GM18951 (cell line): ENCODE data around the gene SYNE1.
"Not testable (repeated sequence)": the region's sequence is repeated elsewhere in the genome, so short reads cannot be mapped to it uniquely, and the experiment has no call there.

ENCODE experiments used
- POLR2A ChIP-seq: IDR thresholded peaks from 4 replicates; pipeline ENCODE4 v1.6.1; 2011; ENCODE audit warnings: mild to moderate bottlenecking; ENCODE audit not compliant: insufficient read length, insufficient read depth; ENCODE audit errors: extremely low read depth
- in situ Hi-C: fragments of 300-500 bp; cut with MboI; formaldehyde crosslinking; loops from one replicate; pipeline ENCODE4 v1.12.0; 2022; ENCODE audit warnings: low sequenced_read_pairs, mixed read lengths, inconsistent platforms; ENCODE audit not compliant: unreplicated experiment

SYNE1 gene

DNA sequence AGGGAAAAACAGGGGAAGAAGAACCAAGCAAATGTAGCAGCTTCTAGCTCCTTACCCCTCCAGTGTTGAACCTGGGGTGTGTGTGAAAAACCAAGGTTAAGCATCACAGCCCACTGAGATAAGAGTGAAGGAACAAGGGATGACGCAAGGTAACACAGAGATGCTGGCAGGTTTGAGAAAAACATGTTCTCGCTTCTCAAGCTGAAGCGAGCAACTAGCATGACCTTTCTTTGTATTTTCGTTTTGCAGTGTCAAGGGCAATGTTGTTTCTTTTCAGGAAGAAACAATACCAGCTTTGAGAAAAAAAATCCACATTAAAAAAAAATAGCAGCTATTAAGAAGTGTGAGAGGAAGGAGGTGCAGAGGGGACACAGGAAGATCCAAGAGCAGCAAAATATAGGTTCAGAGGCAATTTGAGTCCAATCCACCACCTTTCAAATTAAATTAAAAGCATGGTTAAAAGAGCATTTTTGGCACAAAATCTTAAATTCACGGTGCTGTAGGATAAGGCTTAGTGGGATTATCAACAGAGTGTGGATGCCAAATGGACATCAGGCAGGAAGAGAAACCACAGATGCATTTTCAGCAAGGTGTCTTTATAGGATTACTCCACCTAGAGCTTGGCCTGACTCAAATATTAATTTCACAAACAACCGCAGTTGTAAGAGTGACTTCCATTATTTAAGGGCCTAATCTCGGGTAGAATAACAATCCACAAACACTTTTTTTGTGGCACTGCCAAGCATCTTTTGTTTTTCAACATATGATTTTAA is 70.9 kb downstream of the SYNE1 start:
- TF ChIP-seq POLR2A = no peak
- in situ Hi-C loops = no loop called here

DNA sequence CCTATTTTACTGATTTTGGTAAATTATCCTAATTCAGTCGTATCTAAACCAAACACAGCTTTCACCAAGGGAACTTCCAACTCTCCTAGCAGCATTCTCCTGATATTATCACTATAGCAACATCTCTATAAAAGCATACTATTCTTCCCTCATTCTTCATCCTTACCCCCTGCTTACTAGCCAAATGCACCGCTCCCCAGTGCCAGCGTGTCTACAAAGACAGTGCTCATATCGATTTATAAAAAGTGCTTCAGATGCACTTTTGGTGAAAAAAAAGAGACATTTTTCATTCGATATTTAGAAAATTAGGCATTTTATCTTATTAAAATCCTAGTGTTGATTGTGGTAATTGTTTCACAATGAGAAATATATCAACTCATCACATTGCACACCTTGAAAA is 74.0 kb downstream of the SYNE1 start:
- TF ChIP-seq POLR2A = no peak
- in situ Hi-C loops = no loop called here

DNA sequence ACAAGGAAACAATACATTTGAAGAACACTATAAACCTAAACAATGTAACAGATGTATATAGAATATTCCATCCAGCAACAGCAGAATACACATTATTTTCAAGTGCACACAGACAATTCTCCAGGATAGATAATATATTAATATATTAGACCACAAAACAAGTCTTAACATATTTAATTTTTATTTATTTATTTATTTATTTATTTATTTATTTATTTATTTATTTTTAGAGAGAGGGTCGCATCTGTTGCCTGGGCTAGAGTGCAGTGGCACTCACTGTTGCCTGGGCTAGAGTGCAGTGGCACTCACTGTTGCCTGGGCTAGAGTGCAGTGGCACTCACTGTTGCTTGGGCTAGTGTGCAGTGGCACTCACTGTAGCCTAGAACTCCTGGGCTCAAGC is 78.4 kb downstream of the SYNE1 start:
- in situ Hi-C loops = not testable (repeated sequence)

DNA sequence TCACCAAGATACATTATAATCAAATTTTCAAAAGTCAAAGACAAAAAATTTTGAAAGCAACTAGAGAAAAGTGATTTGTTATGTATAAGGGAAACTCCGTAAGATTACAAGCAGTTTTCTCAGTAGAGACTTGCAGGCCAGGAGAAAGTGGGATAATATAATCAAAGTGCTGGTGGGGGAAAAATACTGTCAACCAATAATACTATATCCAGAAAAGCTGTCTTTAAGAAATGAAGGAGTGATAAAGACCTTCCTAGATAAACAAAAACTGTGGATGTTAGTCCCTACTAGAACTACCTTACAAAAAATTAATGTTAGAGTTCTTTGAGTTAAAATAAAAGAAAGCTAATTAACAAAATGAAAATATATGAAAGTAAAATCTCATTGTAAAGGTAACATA is 79.7 kb downstream of the SYNE1 start:
- in situ Hi-C loops = no loop called here
- TF ChIP-seq POLR2A = no peak

DNA sequence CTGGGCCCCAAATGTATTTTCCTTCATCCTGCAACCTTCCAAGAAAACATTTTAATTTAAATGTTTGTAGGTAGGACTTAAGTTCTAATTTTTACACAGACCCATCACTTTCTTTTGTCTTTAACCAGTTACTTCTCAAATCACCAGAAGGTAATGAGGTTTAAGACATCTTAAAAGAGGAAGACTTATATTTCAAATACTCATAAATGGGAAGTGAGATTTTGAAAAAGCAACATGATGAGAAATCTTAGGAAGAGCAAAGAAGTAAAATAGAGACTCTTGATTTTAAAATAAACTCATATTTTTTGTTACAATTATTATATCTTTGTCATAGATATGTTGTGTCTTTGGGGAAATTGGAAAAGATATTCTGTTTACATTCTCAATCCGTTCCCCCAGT is 82.3 kb downstream of the SYNE1 start:
- TF ChIP-seq POLR2A = no peak
- in situ Hi-C loops = no loop called here

DNA sequence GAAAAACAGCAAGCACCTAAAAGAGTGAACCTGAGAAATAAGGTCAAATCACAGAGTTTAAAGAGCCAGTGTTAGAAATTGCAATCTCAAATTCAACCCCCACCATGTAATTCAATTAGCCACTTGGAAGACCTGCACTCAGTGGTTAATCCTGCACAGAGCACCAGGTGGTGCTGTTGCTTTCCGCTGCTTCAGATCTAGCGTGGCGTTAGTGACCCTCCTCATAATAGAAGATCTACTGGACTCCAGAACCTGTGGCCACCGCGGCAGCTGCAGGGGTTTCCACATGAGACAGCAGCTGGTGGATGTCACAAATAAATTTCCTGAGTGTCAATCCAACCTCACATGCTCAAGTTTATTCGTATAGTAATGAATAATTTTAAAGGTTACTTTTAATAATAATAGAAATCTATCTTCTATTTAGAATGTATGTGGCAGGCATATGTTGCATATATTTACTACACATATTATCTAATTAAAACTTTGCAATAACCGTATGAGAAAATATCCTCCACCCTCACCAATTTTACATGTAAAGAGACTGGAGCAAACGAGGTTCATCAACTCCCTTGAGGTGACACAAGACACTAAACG is 84.4 kb downstream of the SYNE1 start:
- in situ Hi-C loops = no loop called here
- TF ChIP-seq POLR2A = no peak

DNA sequence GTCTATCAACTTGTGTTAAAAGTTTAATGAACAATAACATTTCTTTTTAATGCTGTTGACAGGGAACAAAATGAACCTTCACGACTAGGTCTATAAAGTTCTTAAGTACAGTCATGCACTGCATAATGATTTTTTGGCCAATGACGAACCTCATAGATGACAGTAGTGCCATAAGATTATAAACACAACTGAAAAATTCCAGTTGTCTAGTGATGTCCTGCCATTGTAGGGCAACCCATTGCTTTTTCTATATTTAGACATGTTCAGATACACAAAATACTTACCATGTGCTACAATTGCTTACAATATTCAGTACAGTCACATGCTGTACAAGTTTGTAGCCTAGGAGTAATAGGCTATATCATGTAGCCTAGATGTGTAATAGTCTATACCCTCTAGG is 93.6 kb downstream of the SYNE1 start:
- no peak for TF ChIP-seq POLR2A
- in situ Hi-C loops = no loop called here

DNA sequence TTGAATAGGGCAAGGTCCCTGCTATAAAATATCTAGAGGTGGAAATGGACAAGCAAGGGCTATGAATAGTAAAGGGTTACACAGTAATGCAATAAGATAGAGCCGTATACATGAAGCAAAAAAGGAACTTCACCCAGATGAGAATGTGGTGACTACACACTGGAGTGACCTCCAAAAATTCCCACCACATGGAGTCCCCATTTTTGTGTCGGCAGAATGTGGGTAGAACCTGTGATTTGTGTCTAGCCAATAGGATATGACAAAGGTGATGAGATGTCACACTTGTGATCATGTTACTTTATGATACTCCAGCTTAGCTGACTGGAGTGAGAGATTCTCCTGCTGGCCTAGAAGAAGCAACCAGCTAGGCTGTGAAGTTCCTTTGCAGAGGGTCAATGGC is 96.8 kb downstream of the SYNE1 start:
- in situ Hi-C loops = no loop called here
- TF ChIP-seq POLR2A = no peak

DNA sequence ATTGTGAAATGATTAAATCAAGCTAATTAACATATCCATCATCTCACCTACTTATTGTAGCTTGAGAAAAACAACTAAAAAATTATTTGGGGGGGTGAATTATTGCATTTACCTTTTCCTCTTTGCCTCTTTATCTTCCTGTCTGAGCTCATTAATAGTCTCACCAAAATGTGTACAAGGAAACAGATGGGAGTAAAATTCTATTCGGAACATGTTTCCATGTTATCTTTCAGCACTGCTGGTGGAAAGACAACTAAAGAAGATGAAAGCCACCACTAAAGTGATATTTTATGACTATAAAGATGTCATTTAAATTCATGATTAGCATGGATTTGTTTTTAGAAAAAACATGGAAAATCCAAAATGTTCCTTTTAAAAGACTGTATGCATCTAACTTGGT is 102.6 kb downstream of the SYNE1 start:
- in situ Hi-C loops = no loop called here
- TF ChIP-seq POLR2A = no peak

DNA sequence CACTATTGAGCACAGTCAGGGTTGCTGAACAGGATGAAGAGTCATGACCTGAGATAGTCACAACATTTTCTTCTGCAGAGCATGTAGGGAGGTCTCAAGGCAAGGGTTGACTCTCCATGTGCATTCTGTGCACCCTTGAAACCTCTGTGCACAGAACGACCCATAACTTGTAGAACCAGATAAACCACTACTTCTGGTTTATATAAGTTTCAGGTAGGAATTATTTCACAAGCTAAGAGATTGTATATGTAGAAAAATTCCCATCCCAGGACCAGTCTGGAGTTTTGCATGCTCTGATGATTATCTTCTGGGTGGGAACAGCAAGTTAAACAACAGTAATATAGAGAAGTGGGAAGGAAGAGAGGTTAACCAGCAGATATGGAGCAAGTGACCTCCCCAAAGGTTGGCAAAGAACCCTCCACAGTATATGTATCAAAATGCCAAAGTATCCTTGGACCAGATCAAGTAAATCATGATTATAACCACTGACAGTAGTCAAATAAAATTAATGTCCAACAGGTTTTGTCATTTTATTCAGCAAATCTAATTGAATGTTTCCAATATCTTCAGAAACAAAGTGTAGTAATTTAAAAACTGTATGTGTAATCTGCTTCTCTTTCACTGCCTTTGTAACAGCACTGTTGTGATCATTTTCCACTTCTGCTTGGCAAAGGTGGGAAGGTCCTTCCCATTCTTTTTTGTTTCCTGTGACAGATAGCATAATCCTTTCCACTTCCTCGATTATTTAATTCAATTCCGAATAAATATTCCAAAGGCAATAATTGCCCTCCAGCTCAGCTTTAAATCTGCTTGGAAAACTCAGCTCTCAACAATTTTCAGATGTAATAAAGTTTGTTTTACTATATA is 104.4 kb downstream of the SYNE1 start:
- TF ChIP-seq POLR2A = no peak
- in situ Hi-C loops = no loop called here

DNA sequence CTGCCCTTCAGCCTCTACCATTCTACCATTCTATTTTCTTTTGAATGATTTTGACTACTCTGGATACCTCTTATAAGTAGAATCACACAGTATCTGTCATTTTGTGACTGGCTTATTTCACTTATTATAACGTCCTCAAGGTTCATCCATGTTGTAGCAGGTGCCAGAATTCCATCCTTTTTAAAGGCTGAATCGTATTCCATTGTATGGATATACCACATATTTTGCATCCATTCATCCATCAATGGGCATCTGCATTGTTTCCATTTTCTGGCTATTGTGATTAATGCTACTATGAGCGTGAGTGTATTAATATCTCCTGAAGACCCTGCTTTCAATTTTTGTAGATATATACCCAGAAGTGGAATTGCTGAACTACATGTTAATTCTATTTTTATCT is 105.5 kb downstream of the SYNE1 start:
- no peak for TF ChIP-seq POLR2A
- in situ Hi-C loops = no loop called here

DNA sequence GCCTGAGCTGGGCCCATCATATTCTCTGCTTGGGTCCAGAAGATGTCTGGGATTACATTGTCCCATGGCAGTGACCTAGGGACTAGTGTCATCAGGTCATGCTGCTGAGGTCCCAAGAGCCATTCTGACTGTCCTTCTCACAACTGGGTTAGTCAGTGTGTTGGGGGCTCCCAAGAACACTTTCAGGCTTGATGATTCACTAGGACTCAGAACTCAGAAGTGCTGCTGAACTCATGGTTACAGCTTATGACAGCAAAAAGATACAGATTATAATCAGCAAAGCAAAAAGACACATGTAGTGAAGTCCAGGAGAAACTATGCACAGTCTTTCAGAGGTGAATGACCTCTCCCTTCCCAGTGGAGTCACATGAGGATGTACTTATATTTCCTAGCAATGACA is 107.8 kb downstream of the SYNE1 start:
- TF ChIP-seq POLR2A = no peak

DNA sequence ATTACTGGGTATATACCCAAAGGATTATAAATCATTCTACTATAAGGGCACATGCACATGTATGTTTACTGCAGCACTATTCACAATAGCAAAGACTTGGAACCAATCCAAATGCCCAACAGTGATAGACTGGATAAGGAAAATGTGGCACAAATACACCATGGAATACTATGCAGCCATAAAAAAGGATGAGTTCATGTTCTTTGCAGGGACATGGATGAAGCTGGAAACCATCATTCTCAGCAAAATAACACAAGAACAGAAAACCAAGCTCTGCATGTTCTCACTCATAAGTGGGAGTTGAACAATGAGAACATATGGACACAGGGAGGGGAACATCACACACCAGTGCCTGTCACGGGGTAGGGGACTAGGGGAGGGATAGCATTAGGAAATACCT is 123.0 kb downstream of the SYNE1 start:
- in situ Hi-C loops = not testable (repeated sequence)

More for the DNA sequence above, 107.8 kb downstream of the SYNE1 start:
- in situ Hi-C loops = no loop called here

DNA sequence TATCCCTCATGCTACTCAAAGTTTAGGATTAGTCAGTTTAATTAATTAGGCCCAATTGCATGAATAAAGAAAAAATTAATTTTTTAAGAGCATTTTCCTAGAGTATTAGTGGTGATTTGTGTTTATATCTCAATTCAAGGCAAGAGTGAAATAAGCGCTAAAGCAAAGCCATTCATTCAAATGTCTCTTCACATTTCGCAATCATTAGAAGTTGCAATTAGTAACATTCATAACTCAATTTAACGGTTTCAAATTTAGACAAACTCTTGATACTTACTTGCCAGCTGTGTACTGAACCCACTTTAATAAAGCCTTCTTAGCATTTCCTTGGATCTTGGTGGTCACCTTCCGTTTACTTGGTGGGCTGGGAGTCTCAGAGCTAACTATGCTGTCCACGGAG is 127.2 kb downstream of the SYNE1 start:
- in situ Hi-C loops = no loop called here
- TF ChIP-seq POLR2A = no peak
